ENCODE data around the gene CLDN9. TPM values are rescaled to one million over a fixed set of nuclear protein-coding genes. Genes with fewer than 3 reads are reported as not detected.

The CLDN9 gene
- total and polyA plus RNA-seq, 9 of the 15 experiments (the other 6 are each of a cell fraction or from before 2014, with no cell fraction given) = 0.12 to 0.44 (median 0.22) TPM; not detected in 4

GRCh38 chr16:3007957-3008689 is 4.6 kb upstream of the CLDN9 start (continued):
- no peak for TF ChIP-seq E2F1 (CRISPR knock-in tag; IDR thresholded peaks at IDR 0.05)
- TF ChIP-seq LARP7 (IDR thresholded peaks at IDR 0.05) = no peak
- no peak for TF ChIP-seq RERE (CRISPR knock-in tag; IDR thresholded peaks at IDR 0.05; ENCODE audit: borderline replicate concordance)
- no peak for TF ChIP-seq ATF2 (CRISPR knock-in tag; IDR thresholded peaks at IDR 0.05)
- no peak for TF ChIP-seq ZNF274 (IDR thresholded peaks at IDR 0.05; ENCODE audit: borderline replicate concordance, low read depth, low read length)
- no peak for TF ChIP-seq ILK (tag; IDR thresholded peaks at IDR 0.05; ENCODE audit: borderline replicate concordance, low read depth)
- TF ChIP-seq CREB3 (tag; conservative IDR thresholded peaks at IDR 0.05; ENCODE audit: low read depth) = no peak
- no peak for TF ChIP-seq ZNF507 (tag; conservative IDR thresholded peaks at IDR 0.05)
- TF ChIP-seq EGR1 (conservative IDR thresholded peaks at IDR 0.05) = peak; percentile 95
- no peak for TF ChIP-seq SLC30A9 (CRISPR knock-in tag; IDR thresholded peaks at IDR 0.05)
- TF ChIP-seq COPS2 (conservative IDR thresholded peaks at IDR 0.05) = no peak
- TF ChIP-seq NRF1 (conservative IDR thresholded peaks at IDR 0.05 in 1 of 2, IDR thresholded peaks at IDR 0.05 in 1 of 2) = no peak; a peak in 1 of 4 replicates
- peak; percentile 79; the same call in 1 of the 2 replicates for TF ChIP-seq ZNF197 (CRISPR knock-in tag; IDR thresholded peaks at IDR 0.05; ENCODE audit: low read depth)
- no peak for TF ChIP-seq ZNF280B (CRISPR knock-in tag; IDR thresholded peaks at IDR 0.05)
- TF ChIP-seq MYNN (IDR thresholded peaks at IDR 0.05) = peak; percentile 68
- TF ChIP-seq MYNN (CRISPR knock-in tag; IDR thresholded peaks at IDR 0.05) = no peak
- no peak for TF ChIP-seq FOXM1 (IDR thresholded peaks at IDR 0.05; ENCODE audit: low read depth)
- 0 out of 2 replicates have a peak, but pooled peaks have one; percentile 17 for TF ChIP-seq FOXM1 (CRISPR knock-in tag; IDR thresholded peaks at IDR 0.05; ENCODE audit: low read depth)
